HG03565 (cell line): ENCODE measurements around the gene CEACAM8.
"Not testable (repeated sequence)": the region's sequence is repeated elsewhere in the genome, so short reads cannot be mapped to it uniquely, and the experiment has no call there.

ENCODE experiments used
- ATAC-seq: cut with Tn5 transposase; IDR thresholded peaks from one replicate; pipeline ENCODE4 v1.9.1; 2021; ENCODE audit warnings: mild to moderate bottlenecking, moderate library complexity; ENCODE audit not compliant: unreplicated experiment

The CEACAM8 gene

GRCh38 chr19:42546831-42547500, 47.8 kb downstream of the CEACAM8 start:
- ATAC-seq, result no peak

- ATAC-seq, result no peak
Observed at GRCh38 chr19:42544146-42544545, 50.6 kb downstream of the CEACAM8 start.

GRCh38 chr19:42542791-42543190, 51.9 kb downstream of the CEACAM8 start:
- ATAC-seq, result no peak

GRCh38 chr19:42540071-42540553, 54.6 kb downstream of the CEACAM8 start:
- ATAC-seq, result no peak

- ATAC-seq, result no peak
Observed at GRCh38 chr19:42538841-42539709, 55.6 kb downstream of the CEACAM8 start.

- ATAC-seq, result not testable (repeated sequence)
Observed at GRCh38 chr19:42535276-42535675, 59.4 kb downstream of the CEACAM8 start.

GRCh38 chr19:42534391-42534790, 60.3 kb downstream of the CEACAM8 start:
- ATAC-seq, result no peak

- no peak for ATAC-seq
Observed at GRCh38 chr19:42532891-42533290, 61.8 kb downstream of the CEACAM8 start.

GRCh38 chr19:42531313-42531712, 63.4 kb downstream of the CEACAM8 start:
- ATAC-seq, result no peak
